8988T (cell line): ENCODE measurements around the gene IMPDH1.

ENCODE experiments used
- DNase-seq: peaks from one replicate; pipeline ENCODE4 v3.0.0; 2011

IMPDH1 gene

DNA sequence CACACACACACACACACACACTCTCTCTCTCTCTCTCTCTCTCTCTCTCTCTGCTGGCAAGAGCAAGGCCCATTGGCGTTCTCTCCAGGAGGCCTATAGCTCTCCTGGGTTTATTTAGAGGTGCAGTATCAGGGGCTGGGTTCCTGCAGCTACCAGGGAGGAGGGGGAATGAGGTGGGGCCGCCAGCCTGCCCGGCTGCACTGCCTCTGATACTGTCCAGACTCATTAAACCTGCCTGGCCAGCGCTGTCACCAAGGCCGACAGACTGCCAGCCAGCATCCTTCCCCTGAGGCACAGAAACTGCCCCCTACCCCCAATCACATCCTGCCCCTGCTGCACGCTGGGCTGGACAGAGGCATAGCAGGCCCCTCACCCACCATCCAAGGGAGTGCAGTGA is 52.6 kb downstream of the IMPDH1 start:
- DNase-seq: no peak

DNA sequence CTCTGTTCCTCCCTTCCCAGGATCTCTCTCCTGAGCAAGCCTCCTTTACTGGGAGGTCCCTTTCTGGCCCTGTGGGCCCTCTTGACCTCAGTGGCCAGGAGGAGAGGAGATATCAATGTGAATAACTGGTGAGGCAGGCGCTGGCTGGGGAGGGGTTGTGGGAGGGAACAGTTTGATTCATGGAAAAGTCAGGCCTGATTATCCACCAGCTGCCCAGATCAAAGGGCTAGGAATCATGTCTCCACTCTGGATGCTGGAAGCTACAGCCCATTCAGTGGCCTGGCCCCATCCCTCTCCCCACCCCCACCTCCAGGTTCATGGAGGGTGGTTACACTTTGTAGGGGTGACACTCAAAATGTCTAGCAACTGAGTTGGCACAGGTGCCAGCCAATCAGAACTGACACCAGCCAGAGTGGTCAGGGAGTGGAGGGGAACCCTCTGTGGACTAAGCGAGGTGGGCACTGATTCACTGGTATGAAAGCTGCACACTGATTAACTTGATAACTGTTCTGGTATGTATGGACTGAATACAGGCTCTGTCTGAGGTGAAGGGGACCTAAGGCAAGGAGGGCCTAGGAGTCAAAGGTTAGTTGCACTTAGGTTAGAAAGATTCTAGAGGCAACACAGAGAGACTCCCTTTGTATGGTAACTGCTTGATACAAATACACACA is 53.1 kb downstream of the IMPDH1 start:
- DNase-seq: no peak

GRCh38 chr7:128353610-128354009 is 56.2 kb downstream of the IMPDH1 start:
- DNase-seq: no peak

DNA sequence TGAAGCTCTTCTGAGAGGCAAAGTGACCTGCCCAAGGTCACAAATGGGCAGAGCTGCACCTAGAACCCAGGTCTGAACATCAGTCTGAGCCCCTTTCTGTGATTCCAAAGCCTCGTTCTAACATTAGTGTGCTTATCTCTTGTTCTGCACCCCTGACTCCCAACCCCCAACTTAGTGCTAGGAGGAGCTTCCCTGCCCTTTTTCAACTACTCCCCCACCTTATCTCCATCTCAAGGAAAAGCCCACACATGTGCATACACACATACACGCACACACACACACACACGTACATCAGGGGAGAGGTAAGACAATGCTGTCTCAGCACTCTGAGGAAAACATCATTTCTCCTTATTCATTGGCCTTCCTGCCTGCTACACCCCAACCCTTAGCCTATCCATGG is 56.6 kb downstream of the IMPDH1 start:
- no peak for DNase-seq

DNA sequence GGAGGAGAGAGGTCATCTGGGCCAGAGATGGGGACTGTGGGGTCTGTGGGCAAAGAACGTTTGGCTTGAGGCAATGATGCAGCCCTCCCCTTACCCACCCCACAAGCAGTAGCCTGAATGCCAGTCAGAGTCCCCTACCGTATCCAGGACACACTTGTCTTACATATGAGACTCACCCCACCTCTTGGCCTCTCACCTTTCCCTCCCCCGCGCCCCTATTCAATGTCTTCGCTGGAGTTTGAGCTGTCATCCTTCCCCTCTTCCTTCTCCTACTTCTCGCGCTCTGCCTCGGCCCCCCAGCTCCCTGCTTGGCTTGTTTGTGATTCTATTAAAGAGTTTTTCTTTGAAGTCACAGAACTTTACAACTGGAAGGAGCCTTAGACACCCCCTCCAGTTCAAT is 57.1 kb downstream of the IMPDH1 start:
- DNase-seq: no peak

DNA sequence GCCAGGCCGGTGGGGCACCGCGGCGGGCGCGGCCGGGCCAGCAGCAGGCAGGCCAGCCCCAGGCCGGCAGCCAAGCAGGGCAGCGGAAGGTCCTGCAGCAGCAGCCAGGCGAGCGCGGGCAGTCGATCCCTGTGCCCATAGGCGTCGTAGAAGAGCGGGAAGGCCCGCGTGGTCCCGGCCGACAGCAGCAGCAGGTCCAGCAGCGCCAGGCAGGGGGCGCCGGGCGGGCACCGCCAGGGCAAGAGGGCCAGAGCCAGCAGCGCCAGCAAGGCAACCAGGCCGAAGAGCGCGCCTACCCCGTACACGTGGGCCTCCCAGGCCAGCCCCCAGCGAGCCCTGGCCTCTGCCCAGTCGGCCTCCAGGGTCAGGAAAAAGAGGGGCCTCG is 57.6 kb downstream of the IMPDH1 start:
- DNase-seq: no peak

- DNase-seq: no peak
Observed at GRCh38 chr7:128351296-128352152, 58.3 kb downstream of the IMPDH1 start.

GRCh38 chr7:128350708-128351295 is 59.0 kb downstream of the IMPDH1 start:
- no peak for DNase-seq

- DNase-seq: no peak
Observed at GRCh38 chr7:128349466-128349825, 60.3 kb downstream of the IMPDH1 start.

DNA sequence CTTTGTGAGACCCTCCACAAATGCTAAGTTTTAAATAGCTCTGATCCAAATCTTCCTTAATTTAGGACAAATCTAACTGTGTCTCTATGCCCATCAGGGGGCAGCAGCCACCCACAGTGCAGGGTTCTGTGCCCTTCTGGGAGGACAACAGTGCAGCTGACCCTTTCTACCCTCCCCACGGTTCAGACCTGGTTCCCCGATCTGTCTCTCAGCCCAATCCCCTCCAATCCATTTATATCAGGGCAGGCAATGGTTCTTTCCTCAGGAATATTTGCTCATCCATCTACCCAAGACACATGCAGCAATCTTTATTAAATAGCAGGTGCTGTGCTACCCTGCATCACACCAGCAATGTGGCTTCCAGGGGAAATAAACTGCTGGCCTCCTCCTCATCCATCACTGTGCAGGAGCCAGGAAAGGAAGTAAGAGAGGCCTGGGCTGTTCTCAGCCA is 62.1 kb downstream of the IMPDH1 start:
- no peak for DNase-seq

- no peak for DNase-seq
Observed at GRCh38 chr7:128344431-128344774, 65.4 kb downstream of the IMPDH1 start.

- peak; percentile 66 for DNase-seq
Observed at GRCh38 chr7:128343554-128344430, 66.0 kb downstream of the IMPDH1 start, which contains the start of gene RBM28. RBM28 (minus strand) TSS chr7:128343908; CDS start chr7:128343793, 115 bp downstream.
